Astrocyte (in vitro differentiated cells and primary cell): Measurements from ENCODE around the gene NTN1. TPM values are rescaled to one million over a fixed set of nuclear protein-coding genes. Genes with fewer than 3 reads are reported as not detected.

ENCODE experiments used
- DNase-seq: peaks from one replicate; pipeline ENCODE4 v3.0.0-alpha.2; 2010; ENCODE audit warnings: low read depth
- FAIRE-seq: peaks from 2 replicates; lab custom pipeline; 2011; peaks lifted over from hg19 to GRCh38; lab: Jason Lieb, UNC
- H2AFZ ChIP-seq: 2 replicates; pipeline ENCODE4 v1.6.0; 2012; ENCODE audit warnings: low read depth, low read length, inconsistent platforms
- H3K27ac ChIP-seq: 2 replicates; pipeline ENCODE4 v1.5.1; 2011; ENCODE audit warnings: low read depth, low read length, inconsistent platforms
- H3K27me3 ChIP-seq: 2 replicates; pipeline ENCODE4 v1.6.0; 2011; ENCODE audit warnings: low read length, inconsistent platforms; ENCODE audit not compliant: insufficient read depth
- H3K36me3 ChIP-seq: 2 replicates; pipeline ENCODE4 v1.5.1; 2011; ENCODE audit warnings: low read length, inconsistent platforms; ENCODE audit not compliant: insufficient read depth
- H3K4me1 ChIP-seq: 2 replicates; pipeline ENCODE4 v1.5.1; 2011; ENCODE audit warnings: low read length, inconsistent platforms; ENCODE audit not compliant: insufficient read depth
- H3K4me2 ChIP-seq: 2 replicates; pipeline ENCODE4 v1.6.0; 2012; ENCODE audit warnings: low read length, inconsistent platforms
- H3K4me3 ChIP-seq: 2 replicates; pipeline ENCODE4 v1.5.1; 2011; ENCODE audit warnings: low read depth, mild to moderate bottlenecking, low read length, inconsistent platforms; ENCODE audit not compliant: insufficient read depth
- H3K79me2 ChIP-seq: 2 replicates; pipeline ENCODE4 v1.6.0; 2012; ENCODE audit warnings: mild to moderate bottlenecking, low read length, inconsistent platforms; ENCODE audit not compliant: insufficient read depth
- H3K9ac ChIP-seq: 2 replicates; pipeline ENCODE4 v1.6.0; 2012; ENCODE audit warnings: mild to moderate bottlenecking, low read length, inconsistent platforms
- H3K9me3 ChIP-seq: 2 replicates; pipeline ENCODE4 v1.5.1; 2012; ENCODE audit warnings: low read depth, mild to moderate bottlenecking, low read length, inconsistent platforms; ENCODE audit not compliant: insufficient read depth
- H4K20me1 ChIP-seq: 2 replicates; pipeline ENCODE4 v1.6.0; 2012; ENCODE audit warnings: low read length, inconsistent platforms; ENCODE audit not compliant: insufficient read depth
- H3K27ac Mint-ChIP-seq: one replicate; pipeline ENCODE4 v1.8.0; 2021; ENCODE audit warnings: mild to moderate bottlenecking, mixed read lengths; ENCODE audit not compliant: unreplicated experiment
- H3K27me3 Mint-ChIP-seq: one replicate; pipeline ENCODE4 v1.8.0; 2021; ENCODE audit warnings: low read depth, mixed read lengths; ENCODE audit not compliant: unreplicated experiment
- H3K36me3 Mint-ChIP-seq: one replicate; pipeline ENCODE4 v1.8.0; 2021; ENCODE audit warnings: low read depth, mixed read lengths; ENCODE audit not compliant: unreplicated experiment
- H3K4me1 Mint-ChIP-seq: one replicate; pipeline ENCODE4 v1.8.0; 2021; ENCODE audit warnings: low read depth, mixed read lengths; ENCODE audit not compliant: unreplicated experiment
- H3K4me3 Mint-ChIP-seq: one replicate; pipeline ENCODE4 v1.8.0; 2021; ENCODE audit warnings: mild to moderate bottlenecking, moderate library complexity, mixed read lengths; ENCODE audit not compliant: unreplicated experiment
- H3K9me3 Mint-ChIP-seq: one replicate; pipeline ENCODE4 v1.8.0; 2021; ENCODE audit warnings: mild to moderate bottlenecking, mixed read lengths; ENCODE audit not compliant: unreplicated experiment
- EZH2 ChIP-seq: IDR thresholded peaks from 2 replicates; pipeline ENCODE4 v1.6.1; 2012; ENCODE audit warnings: mild to moderate bottlenecking, low read length, inconsistent platforms; ENCODE audit not compliant: insufficient read depth
- total RNA-seq: library from RNA; stranded (reverse); gene quantifications from 2 replicates; pipeline ENCODE4 v1.2.1, GENCODE V29; 2021
- TF ChIP-seq, protein P1 (sequence below): IDR thresholded peaks from 2 replicates; pipeline ENCODE4 v1.5.1; 2011; ENCODE audit warnings: low read depth, mild to moderate bottlenecking, inconsistent platforms, low read length, moderate library complexity; ENCODE audit not compliant: insufficient read depth

Gene NTN1
- total RNA-seq, 1 donor from 2014 or later = 9.8 TPM

DNA sequence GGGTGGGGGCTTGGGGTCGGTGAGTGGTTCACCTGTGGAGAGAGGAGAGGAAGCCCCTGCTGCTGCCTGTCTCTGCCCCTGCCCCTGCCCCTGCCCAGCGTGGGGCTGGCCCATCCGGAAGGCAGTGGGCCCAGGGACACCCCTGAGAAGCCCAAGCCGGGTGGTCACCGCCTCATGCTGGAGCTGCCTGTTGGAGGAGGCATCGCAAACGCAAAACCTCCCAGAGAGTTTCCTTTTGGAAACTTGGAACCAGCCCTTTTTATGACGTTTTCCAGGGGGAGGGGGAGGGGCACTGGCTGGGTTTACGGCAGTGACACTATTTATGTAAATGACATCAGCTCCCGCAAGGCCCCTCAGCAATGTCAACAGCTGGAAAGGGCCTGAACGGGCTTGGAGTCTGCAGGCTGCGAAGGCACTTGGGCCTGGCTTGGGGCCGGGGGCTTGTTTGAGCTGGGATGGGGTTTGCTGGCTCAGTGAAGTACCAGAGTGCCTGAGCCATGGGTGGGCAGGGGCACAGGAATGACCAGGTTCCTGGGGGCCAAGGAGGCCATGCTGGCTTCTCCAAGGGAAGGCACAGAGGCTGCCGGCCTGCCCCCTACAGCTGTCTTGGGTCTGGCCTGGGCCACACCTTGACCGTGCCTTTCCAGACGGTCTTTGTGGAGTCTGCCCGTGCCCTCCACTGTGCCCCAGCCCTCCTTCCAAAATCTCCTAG lies 219.5 kb downstream of the NTN1 start:
- Histone ChIP-seq H4K20me1 (no peaks in the 10 kb centered on the region), H3K4me2 (peak overlapping the region; percentile 84), H3K27me3 (no peaks in the 10 kb centered on the region), H3K4me3 (peak overlapping the region; percentile 47), H3K4me1 (peaks cover 15% of the 10 kb centered on the region), H3K79me2 (no peaks in the 10 kb centered on the region), H3K9ac (peak overlapping the region; percentile 68), H2AFZ (peak overlapping the region; percentile 66), H3K27ac (peak overlapping the region; percentile 19), H3K36me3 (no peaks in the 10 kb centered on the region), H3K9me3 (no peaks in the 10 kb centered on the region)
- FAIRE-seq (no peak), DNase-seq (peak; percentile 36)
- H3K9me3 Mint-ChIP-seq = peaks cover 6% of the 10 kb centered on the region
- H3K4me3 Mint-ChIP-seq = no peak overlapping the region
- H3K27me3 Mint-ChIP-seq = peaks cover 5% of the 10 kb centered on the region
- peaks cover 8% of the 10 kb centered on the region for H3K36me3 Mint-ChIP-seq
- no peaks in the 10 kb centered on the region for H3K4me1 Mint-ChIP-seq
- H3K27ac Mint-ChIP-seq = peak overlapping the region; percentile 78
- TF ChIP-seq, protein P1, sequence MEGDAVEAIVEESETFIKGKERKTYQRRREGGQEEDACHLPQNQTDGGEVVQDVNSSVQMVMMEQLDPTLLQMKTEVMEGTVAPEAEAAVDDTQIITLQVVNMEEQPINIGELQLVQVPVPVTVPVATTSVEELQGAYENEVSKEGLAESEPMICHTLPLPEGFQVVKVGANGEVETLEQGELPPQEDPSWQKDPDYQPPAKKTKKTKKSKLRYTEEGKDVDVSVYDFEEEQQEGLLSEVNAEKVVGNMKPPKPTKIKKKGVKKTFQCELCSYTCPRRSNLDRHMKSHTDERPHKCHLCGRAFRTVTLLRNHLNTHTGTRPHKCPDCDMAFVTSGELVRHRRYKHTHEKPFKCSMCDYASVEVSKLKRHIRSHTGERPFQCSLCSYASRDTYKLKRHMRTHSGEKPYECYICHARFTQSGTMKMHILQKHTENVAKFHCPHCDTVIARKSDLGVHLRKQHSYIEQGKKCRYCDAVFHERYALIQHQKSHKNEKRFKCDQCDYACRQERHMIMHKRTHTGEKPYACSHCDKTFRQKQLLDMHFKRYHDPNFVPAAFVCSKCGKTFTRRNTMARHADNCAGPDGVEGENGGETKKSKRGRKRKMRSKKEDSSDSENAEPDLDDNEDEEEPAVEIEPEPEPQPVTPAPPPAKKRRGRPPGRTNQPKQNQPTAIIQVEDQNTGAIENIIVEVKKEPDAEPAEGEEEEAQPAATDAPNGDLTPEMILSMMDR = no peak
- no peak for TF ChIP-seq EZH2

DNA sequence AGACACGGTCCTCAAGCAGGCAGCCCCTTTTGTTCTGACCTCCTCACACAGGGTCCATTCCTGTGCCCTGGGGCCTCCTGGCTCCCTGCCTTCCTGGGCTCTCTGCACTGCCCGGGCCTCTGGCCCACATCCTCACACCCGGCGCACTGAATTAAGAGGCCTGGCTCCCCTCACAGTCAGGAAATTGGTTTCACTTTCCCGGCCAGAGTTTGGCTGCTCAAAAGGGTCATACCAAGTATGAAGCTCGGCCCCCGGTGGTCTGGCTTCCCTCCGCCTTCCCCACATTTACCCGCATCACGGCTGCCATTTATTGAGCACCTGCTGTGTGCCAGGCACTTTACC lies 220.0 kb downstream of the NTN1 start:
- Histone ChIP-seq H3K27ac (no peak overlapping the region), H3K4me2 (peak overlapping the region; percentile 84), H3K79me2 (no peaks in the 10 kb centered on the region), H4K20me1 (no peaks in the 10 kb centered on the region), H3K9me3 (no peaks in the 10 kb centered on the region), H2AFZ (no peak overlapping the region), H3K27me3 (no peaks in the 10 kb centered on the region), H3K4me3 (no peak overlapping the region), H3K36me3 (no peaks in the 10 kb centered on the region), H3K4me1 (peaks cover 15% of the 10 kb centered on the region), H3K9ac (no peak overlapping the region)
- no peak for TF ChIP-seq EZH2
- TF ChIP-seq, protein P1 = no peak
- no peak for FAIRE-seq
- Mint-ChIP-seq H3K36me3 (peaks cover 8% of the 10 kb centered on the region), H3K27ac (peak overlapping the region; percentile 78), H3K4me1 (no peaks in the 10 kb centered on the region), H3K4me3 (no peak overlapping the region), H3K9me3 (peaks cover 3% of the 10 kb centered on the region), H3K27me3 (peaks cover 5% of the 10 kb centered on the region)
- no peak for DNase-seq
